ENCODE measurements around the gene WDR64.

WDR64 gene

DNA sequence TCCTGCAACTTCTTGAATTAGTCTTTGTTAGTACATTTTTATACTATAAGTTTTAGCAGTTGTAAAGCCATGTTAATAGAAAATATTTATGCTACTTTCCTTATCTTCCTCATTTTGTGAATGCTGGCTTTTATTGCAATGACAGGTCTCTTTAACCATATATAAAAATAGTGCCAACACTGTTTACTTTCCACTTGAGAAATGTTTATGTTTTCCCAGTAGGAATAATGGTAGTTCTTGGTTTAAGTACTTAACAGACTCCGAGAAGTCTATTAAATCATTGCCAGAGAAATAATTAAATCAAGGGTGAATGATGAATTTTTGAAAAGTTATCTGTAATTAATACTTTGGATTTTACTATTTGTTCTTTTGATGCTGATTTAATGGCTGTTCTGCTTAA is 21.6 kb upstream of the WDR64 start:
- ChIA-PET POLR2A (no interaction called here), CTCF (interaction anchor here (1.6 to 2.1 kb wide), 2 partner anchors 21 to 98 kb away, joined by 5 to 20 read pairs; no protein-coding TSS in a partner anchor)
- TF ChIP-seq, protein P1, sequence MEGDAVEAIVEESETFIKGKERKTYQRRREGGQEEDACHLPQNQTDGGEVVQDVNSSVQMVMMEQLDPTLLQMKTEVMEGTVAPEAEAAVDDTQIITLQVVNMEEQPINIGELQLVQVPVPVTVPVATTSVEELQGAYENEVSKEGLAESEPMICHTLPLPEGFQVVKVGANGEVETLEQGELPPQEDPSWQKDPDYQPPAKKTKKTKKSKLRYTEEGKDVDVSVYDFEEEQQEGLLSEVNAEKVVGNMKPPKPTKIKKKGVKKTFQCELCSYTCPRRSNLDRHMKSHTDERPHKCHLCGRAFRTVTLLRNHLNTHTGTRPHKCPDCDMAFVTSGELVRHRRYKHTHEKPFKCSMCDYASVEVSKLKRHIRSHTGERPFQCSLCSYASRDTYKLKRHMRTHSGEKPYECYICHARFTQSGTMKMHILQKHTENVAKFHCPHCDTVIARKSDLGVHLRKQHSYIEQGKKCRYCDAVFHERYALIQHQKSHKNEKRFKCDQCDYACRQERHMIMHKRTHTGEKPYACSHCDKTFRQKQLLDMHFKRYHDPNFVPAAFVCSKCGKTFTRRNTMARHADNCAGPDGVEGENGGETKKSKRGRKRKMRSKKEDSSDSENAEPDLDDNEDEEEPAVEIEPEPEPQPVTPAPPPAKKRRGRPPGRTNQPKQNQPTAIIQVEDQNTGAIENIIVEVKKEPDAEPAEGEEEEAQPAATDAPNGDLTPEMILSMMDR (IDR thresholded peaks at IDR 0.05; ENCODE audit: control extremely low read depth, extremely low read depth, low read depth, missing control alignments), result no peak
- no peak for DNase-seq (ENCODE audit: extremely low spot score)

DNA sequence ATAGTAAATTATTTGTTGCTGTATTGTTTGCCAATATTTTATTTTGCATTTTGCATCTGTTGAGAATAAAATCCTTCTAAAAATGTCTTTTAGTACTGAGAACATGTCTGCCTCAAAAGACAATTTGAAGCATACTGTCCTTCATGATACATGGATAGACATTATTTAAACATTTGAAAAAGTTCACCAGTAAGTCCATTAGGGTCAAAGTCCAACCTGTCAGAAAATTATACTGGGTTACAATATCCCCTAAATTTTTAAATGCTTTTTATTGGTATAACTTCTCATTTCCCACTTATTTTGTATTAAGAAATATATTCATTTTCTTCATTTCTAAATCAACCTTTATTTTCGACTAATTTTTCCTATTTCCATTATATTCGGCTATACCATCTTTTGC is 21.2 kb upstream of the WDR64 start:
- ChIA-PET POLR2A (no interaction called here), CTCF (no interaction called here)
- no peak for DNase-seq (ENCODE audit: extremely low spot score)
- TF ChIP-seq, protein P1 (IDR thresholded peaks at IDR 0.05; ENCODE audit: control extremely low read depth, extremely low read depth, low read depth, missing control alignments), result no peak

DNA sequence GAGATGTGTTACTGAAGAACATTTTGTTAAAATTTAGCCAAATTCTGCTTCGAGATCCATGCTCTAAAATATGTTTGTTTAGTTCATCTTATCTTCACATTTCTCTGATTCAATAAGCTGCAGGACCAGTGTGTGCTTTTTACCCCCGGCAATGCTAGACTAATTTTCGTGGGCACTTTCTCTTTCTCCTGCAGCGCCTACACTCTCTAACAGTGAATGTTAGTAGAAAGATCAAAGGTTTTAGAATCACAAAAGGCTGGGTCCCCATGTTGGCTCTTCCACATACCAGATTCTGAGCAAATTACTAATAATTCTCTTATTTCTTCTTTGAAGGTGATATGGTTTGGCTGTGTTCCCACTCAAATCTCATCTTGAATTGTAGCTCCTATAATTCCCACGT is 20.4 kb upstream of the WDR64 start:
- TF ChIP-seq, protein P1 (IDR thresholded peaks at IDR 0.05; ENCODE audit: control extremely low read depth, extremely low read depth, low read depth, missing control alignments), result no peak
- ChIA-PET POLR2A (no interaction called here), CTCF (interaction anchor here (2.2 to 2.8 kb wide), 2 partner anchors 10 to 19 kb away, joined by 7 to 19 read pairs; no protein-coding TSS in a partner anchor)
- no peak for DNase-seq (ENCODE audit: extremely low spot score)

DNA sequence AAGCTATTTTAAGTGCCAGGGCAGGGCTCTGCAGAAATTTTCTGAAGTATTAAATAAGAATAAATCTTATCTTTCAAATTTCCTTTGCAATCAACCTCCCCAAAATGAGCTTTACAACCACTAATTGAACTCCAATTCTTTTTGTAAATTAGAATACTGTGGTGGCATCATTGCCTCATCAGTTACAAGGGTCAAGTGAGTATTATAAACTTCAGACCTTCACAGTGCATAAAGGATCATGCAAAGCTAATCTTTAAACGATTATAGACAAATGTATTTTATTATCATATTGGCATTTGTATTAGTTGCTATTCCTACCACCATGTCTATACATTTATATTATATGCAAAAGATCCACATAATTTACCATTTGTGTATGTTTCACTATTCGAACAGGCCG is 19.1 kb upstream of the WDR64 start:
- ChIA-PET CTCF (interaction anchor here (2.2 to 2.8 kb wide), 2 partner anchors 8 to 21 kb away, joined by 7 to 19 read pairs; no protein-coding TSS in a partner anchor), POLR2A (no interaction called here)
- no peak for DNase-seq (ENCODE audit: extremely low spot score)
- TF ChIP-seq, protein P1 (IDR thresholded peaks at IDR 0.05; ENCODE audit: control extremely low read depth, extremely low read depth, low read depth, missing control alignments), result no peak

DNA sequence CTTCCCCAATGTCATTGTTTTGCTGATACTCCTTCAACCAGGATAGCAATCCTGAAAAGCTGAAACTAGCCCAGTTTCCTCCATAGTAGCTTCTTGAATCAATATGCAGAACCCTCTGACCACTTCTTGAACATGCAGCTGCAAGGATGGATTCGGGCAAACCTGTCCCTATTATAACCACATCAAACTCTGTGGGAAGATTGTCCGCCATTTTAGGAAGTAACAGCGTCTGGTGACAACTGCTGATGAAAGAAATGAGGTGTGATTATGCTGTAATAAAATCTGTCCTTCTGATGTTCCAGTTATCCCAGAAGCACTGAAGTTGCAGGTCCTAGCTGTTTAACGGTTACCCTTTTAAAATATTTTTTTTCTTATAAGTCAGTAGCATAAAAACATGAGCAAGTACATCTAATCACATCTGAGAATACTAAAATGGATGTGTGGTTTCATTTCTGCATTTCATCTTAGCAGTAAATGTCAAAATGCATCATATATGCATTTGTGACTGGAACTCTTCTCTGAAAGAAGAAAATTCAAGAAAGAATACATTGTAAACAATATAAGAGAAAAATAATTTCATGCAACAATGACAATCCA is 16.4 kb upstream of the WDR64 start:
- CTCF ChIA-PET, result interaction anchor here (0.8 to 2.0 kb wide), 5 partner anchors 25 to 363 kb away, joined by 3 to 6 read pairs (median 4); partner anchors contain the start of gene MAP1LC3C
- no peak for DNase-seq (ENCODE audit: extremely low spot score)
- TF ChIP-seq, protein P1 (IDR thresholded peaks at IDR 0.05; ENCODE audit: control extremely low read depth, extremely low read depth, low read depth, missing control alignments), result no peak
- POLR2A ChIA-PET, result no interaction called here

DNA sequence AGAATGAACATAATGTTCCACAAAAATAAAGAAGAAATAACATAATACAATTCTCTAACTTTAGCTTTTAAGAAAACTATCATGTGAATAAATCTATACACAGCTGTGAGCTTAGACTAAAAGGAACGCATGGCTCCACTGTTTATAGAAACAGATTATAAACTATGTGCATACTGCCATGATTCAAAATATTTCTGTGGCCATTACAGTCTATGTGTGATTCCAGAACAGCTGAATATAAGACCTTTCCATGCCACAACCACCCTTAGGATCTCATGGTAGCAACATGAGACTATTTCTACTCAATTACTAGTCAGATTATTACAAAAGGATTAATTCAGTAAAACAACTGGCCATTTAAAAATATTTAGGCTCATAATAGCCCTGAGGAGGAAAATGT is 15.8 kb upstream of the WDR64 start:
- ChIA-PET CTCF (interaction anchor here (0.8 to 2.0 kb wide), 6 partner anchors 10 to 362 kb away, joined by 3 to 6 read pairs (median 4); partner anchors contain the start of gene MAP1LC3C), POLR2A (no interaction called here)
- no peak for DNase-seq (ENCODE audit: extremely low spot score)
- TF ChIP-seq, protein P1 (IDR thresholded peaks at IDR 0.05; ENCODE audit: control extremely low read depth, extremely low read depth, low read depth, missing control alignments), result no peak
